ENCODE data around the gene ADAMTS2. TPM values are rescaled to one million over a fixed set of nuclear protein-coding genes. Genes with fewer than 3 reads are reported as not detected.

ADAMTS2 gene
- total RNA-seq, 3 donors from 2014 or later (not counting 1 experiment from before 2014, with no cell fraction given) = 0.28 TPM; not detected in 2

GRCh38 chr5:179311581-179311980 is 33.7 kb downstream of the ADAMTS2 start:
- Histone ChIP-seq H3K9me3 (ENCODE audit: control insufficient read depth, insufficient read depth, low read length) (no peaks in the 10 kb centered on the region), H3K27me3 (ENCODE audit: control insufficient read depth, insufficient read depth, low read length) (no peaks in the 10 kb centered on the region), H3K36me3 (ENCODE audit: control insufficient read depth, insufficient read depth, low read length) (no peaks in the 10 kb centered on the region), H3K4me3 (ENCODE audit: low read length) (no peak overlapping the region), H3K27ac (ENCODE audit: low read length) (no peak overlapping the region), H3K4me1 (ENCODE audit: control insufficient read depth, insufficient read depth, low read length) (no peaks in the 10 kb centered on the region)
- WGBS (ENCODE audit: insufficient coverage) = 89% methylated on average over 8 of the region's 10 CpGs
- H3K4me1 Mint-ChIP-seq = no peaks in the 10 kb centered on the region
- TF ChIP-seq, protein P1, sequence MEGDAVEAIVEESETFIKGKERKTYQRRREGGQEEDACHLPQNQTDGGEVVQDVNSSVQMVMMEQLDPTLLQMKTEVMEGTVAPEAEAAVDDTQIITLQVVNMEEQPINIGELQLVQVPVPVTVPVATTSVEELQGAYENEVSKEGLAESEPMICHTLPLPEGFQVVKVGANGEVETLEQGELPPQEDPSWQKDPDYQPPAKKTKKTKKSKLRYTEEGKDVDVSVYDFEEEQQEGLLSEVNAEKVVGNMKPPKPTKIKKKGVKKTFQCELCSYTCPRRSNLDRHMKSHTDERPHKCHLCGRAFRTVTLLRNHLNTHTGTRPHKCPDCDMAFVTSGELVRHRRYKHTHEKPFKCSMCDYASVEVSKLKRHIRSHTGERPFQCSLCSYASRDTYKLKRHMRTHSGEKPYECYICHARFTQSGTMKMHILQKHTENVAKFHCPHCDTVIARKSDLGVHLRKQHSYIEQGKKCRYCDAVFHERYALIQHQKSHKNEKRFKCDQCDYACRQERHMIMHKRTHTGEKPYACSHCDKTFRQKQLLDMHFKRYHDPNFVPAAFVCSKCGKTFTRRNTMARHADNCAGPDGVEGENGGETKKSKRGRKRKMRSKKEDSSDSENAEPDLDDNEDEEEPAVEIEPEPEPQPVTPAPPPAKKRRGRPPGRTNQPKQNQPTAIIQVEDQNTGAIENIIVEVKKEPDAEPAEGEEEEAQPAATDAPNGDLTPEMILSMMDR (IDR thresholded peaks at IDR 0.05) = no peak
- intact Hi-C loops (cut with micrococcal nuclease) = no loop called here
- H3K36me3 Mint-ChIP-seq = no peaks in the 10 kb centered on the region
- no peak for DNase-seq
- H3K27ac Mint-ChIP-seq = no peak overlapping the region
- peaks cover 0 to 3% of the 10 kb centered on the region in 2 donors for H3K27me3 Mint-ChIP-seq (ENCODE audit: low read depth in 2 of 2)
- ATAC-seq = no peak
- no peaks in the 10 kb centered on the region for H3K9me3 Mint-ChIP-seq
- no peak overlapping the region for H3K4me3 Mint-ChIP-seq

- Histone ChIP-seq H3K4me1 (ENCODE audit: control insufficient read depth, insufficient read depth, low read length) (no peaks in the 10 kb centered on the region), H3K27me3 (ENCODE audit: control insufficient read depth, insufficient read depth, low read length) (no peaks in the 10 kb centered on the region), H3K36me3 (ENCODE audit: control insufficient read depth, insufficient read depth, low read length) (no peaks in the 10 kb centered on the region), H3K4me3 (ENCODE audit: low read length) (no peak overlapping the region), H3K9me3 (ENCODE audit: control insufficient read depth, insufficient read depth, low read length) (no peaks in the 10 kb centered on the region), H3K27ac (ENCODE audit: low read length) (no peak overlapping the region)
- Mint-ChIP-seq H3K36me3 (no peaks in the 10 kb centered on the region), H3K27ac (no peak overlapping the region), H3K4me1 (no peaks in the 10 kb centered on the region), H3K9me3 (no peaks in the 10 kb centered on the region), H3K27me3 (ENCODE audit: low read depth in 2 of 2) (peaks cover 0 to 3% of the 10 kb centered on the region in 2 donors), H3K4me3 (no peak overlapping the region)
- TF ChIP-seq, protein P1 (IDR thresholded peaks at IDR 0.05) = no peak
- 67% methylated on average over 8 of the region's 8 CpGs for whole genome bisulfite sequencing (ENCODE audit: insufficient coverage)
- intact Hi-C loops (cut with micrococcal nuclease) = no loop called here
- DNase-seq = no peak
- ATAC-seq = no peak
Observed at GRCh38 chr5:179311091-179311470, 34.2 kb downstream of the ADAMTS2 start.

DNA sequence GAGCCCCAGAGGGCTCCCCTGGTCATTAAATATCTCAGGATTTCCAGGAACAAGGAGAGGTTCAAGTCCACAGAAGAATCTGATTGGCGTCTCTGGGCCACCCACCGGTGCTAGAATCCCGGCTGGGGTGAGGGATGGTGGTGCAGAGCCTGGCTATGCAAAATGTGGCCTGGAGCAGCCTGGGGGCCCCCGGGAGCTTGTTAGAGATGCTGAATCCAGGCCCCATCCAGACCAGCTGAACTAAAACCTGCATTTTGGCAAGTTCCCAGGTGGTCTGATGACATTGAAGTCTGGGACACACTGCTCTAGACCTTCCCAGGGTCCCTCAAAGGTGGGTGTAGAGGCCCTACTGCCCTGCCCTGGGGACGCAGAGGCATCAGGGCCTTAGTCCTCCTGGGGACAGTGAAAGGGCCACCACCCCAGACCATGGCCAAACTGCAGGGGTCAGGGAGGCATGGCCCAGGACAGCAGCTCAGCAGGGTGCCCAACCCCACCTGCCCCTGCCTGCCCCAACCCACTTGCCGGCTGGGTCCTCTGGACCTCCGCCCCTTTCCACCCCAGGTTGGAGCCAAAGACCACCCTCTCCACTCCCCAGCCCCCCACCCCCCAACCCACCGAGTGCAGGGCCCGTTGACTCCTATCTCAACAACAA is 34.7 kb downstream of the ADAMTS2 start:
- ATAC-seq = no peak
- H3K27ac Mint-ChIP-seq = no peak overlapping the region

More for the DNA sequence above, 34.7 kb downstream of the ADAMTS2 start:
- no peak for DNase-seq
- Histone ChIP-seq H3K9me3 (ENCODE audit: control insufficient read depth, insufficient read depth, low read length) (no peaks in the 10 kb centered on the region), H3K27me3 (ENCODE audit: control insufficient read depth, insufficient read depth, low read length) (no peaks in the 10 kb centered on the region), H3K4me1 (ENCODE audit: control insufficient read depth, insufficient read depth, low read length) (no peaks in the 10 kb centered on the region), H3K27ac (ENCODE audit: low read length) (no peak overlapping the region), H3K36me3 (ENCODE audit: control insufficient read depth, insufficient read depth, low read length) (no peaks in the 10 kb centered on the region), H3K4me3 (ENCODE audit: low read length) (no peak overlapping the region)
- intact Hi-C loops (cut with micrococcal nuclease) = no loop called here
- Mint-ChIP-seq H3K4me1 (no peaks in the 10 kb centered on the region), H3K27me3 (ENCODE audit: low read depth in 2 of 2) (no peaks in the 10 kb centered on the region), H3K9me3 (no peaks in the 10 kb centered on the region), H3K36me3 (no peaks in the 10 kb centered on the region), H3K4me3 (no peak overlapping the region)
- TF ChIP-seq, protein P1 (IDR thresholded peaks at IDR 0.05) = no peak
- WGBS (ENCODE audit: insufficient coverage) = 88% methylated on average over 7 of the region's 9 CpGs

All from natural killer cell (primary cell).